ENCODE measurements around the gene BRINP3.
"Not testable (repeated sequence)": the region's sequence is repeated elsewhere in the genome, so short reads cannot be mapped to it uniquely, and the experiment has no call there.

The BRINP3 gene

GRCh38 chr1:190477762-190478148 is at the start of gene BRINP3:
TSS of gene BRINP3 (minus strand) at chr1:190477864.
- Histone ChIP-seq H3K4me1 (ENCODE audit: control insufficient read depth, insufficient read depth, low read length, unreplicated experiment) (no peaks in the 10 kb centered on the region), H3K27ac (ENCODE audit: low read depth, low read length) (no peak within 1 kb of the TSS), H3K36me3 (ENCODE audit: insufficient read depth, low read length) (no peaks in the 10 kb centered on the region), H2AFZ (ENCODE audit: low read length, unreplicated experiment) (no peak within 1 kb of the TSS), H3K27me3 (ENCODE audit: insufficient read depth, low read length) (peaks cover 46% of the 10 kb centered on the region), H3K79me2 (ENCODE audit: control insufficient read depth, insufficient read depth, low read length, unreplicated experiment) (no peaks in the 10 kb centered on the region), H3K4me3 (ENCODE audit: low read depth, low read length) (peak within 1 kb of the TSS; percentile 22)

- Histone ChIP-seq H3K27ac (ENCODE audit: low read depth, low read length) (no peak overlapping the region), H3K36me3 (ENCODE audit: insufficient read depth, low read length) (no peaks in the 10 kb centered on the region), H3K4me3 (ENCODE audit: low read depth, low read length) (no peak overlapping the region), H2AFZ (ENCODE audit: low read length, unreplicated experiment) (no peak overlapping the region), H3K79me2 (ENCODE audit: control insufficient read depth, insufficient read depth, low read length, unreplicated experiment) (no peaks in the 10 kb centered on the region), H3K27me3 (ENCODE audit: insufficient read depth, low read length) (no peaks in the 10 kb centered on the region), H3K4me1 (ENCODE audit: control insufficient read depth, insufficient read depth, low read length, unreplicated experiment) (no peaks in the 10 kb centered on the region)
Observed at GRCh38 chr1:190511554-190511953, 33.9 kb upstream of the BRINP3 start.

- H3K4me3 ChIP-seq (ENCODE audit: low read depth, low read length): no peak overlapping the region
- H3K36me3 ChIP-seq (ENCODE audit: insufficient read depth, low read length): no peaks in the 10 kb centered on the region
- no peak overlapping the region for H2AFZ ChIP-seq (ENCODE audit: low read length, unreplicated experiment)
- H3K27ac ChIP-seq (ENCODE audit: low read depth, low read length): no peak overlapping the region
- H3K4me1 ChIP-seq (ENCODE audit: control insufficient read depth, insufficient read depth, low read length, unreplicated experiment): no peaks in the 10 kb centered on the region
- no peaks in the 10 kb centered on the region for H3K27me3 ChIP-seq (ENCODE audit: insufficient read depth, low read length)
- H3K79me2 ChIP-seq (ENCODE audit: control insufficient read depth, insufficient read depth, low read length, unreplicated experiment): no peaks in the 10 kb centered on the region
Observed at GRCh38 chr1:190507357-190507756, 29.7 kb upstream of the BRINP3 start.

- not testable (repeated sequence) for H3K4me1 ChIP-seq (ENCODE audit: control insufficient read depth, insufficient read depth, low read length, unreplicated experiment); H3K4me3 ChIP-seq (ENCODE audit: low read depth, low read length); H3K27me3 ChIP-seq (ENCODE audit: insufficient read depth, low read length); H3K36me3 ChIP-seq (ENCODE audit: insufficient read depth, low read length); H2AFZ ChIP-seq (ENCODE audit: low read length, unreplicated experiment); H3K27ac ChIP-seq (ENCODE audit: low read depth, low read length); H3K79me2 ChIP-seq (ENCODE audit: control insufficient read depth, insufficient read depth, low read length, unreplicated experiment)
Observed at GRCh38 chr1:190504539-190504938, 26.9 kb upstream of the BRINP3 start.

- no peaks in the 10 kb centered on the region for H3K36me3 ChIP-seq (ENCODE audit: insufficient read depth, low read length)
- H3K79me2 ChIP-seq (ENCODE audit: control insufficient read depth, insufficient read depth, low read length, unreplicated experiment): no peaks in the 10 kb centered on the region
- H3K27ac ChIP-seq (ENCODE audit: low read depth, low read length): no peak overlapping the region
- H3K4me1 ChIP-seq (ENCODE audit: control insufficient read depth, insufficient read depth, low read length, unreplicated experiment): no peaks in the 10 kb centered on the region
- no peak overlapping the region for H3K4me3 ChIP-seq (ENCODE audit: low read depth, low read length)
- no peak overlapping the region for H2AFZ ChIP-seq (ENCODE audit: low read length, unreplicated experiment)
- H3K27me3 ChIP-seq (ENCODE audit: insufficient read depth, low read length): no peaks in the 10 kb centered on the region
Observed at GRCh38 chr1:190497565-190497964, 19.9 kb upstream of the BRINP3 start.

- H3K27ac ChIP-seq (ENCODE audit: low read depth, low read length): no peak overlapping the region
- H3K4me3 ChIP-seq (ENCODE audit: low read depth, low read length): no peak overlapping the region
- H3K4me1 ChIP-seq (ENCODE audit: control insufficient read depth, insufficient read depth, low read length, unreplicated experiment): no peaks in the 10 kb centered on the region
- H3K79me2 ChIP-seq (ENCODE audit: control insufficient read depth, insufficient read depth, low read length, unreplicated experiment): no peaks in the 10 kb centered on the region
- H2AFZ ChIP-seq (ENCODE audit: low read length, unreplicated experiment): no peak overlapping the region
- no peaks in the 10 kb centered on the region for H3K36me3 ChIP-seq (ENCODE audit: insufficient read depth, low read length)
- H3K27me3 ChIP-seq (ENCODE audit: insufficient read depth, low read length): no peaks in the 10 kb centered on the region
Observed at GRCh38 chr1:190494451-190494850, 16.8 kb upstream of the BRINP3 start.

- Histone ChIP-seq H3K4me1 (ENCODE audit: control insufficient read depth, insufficient read depth, low read length, unreplicated experiment) (no peaks in the 10 kb centered on the region), H2AFZ (ENCODE audit: low read length, unreplicated experiment) (no peak overlapping the region), H3K27me3 (ENCODE audit: insufficient read depth, low read length) (no peaks in the 10 kb centered on the region), H3K79me2 (ENCODE audit: control insufficient read depth, insufficient read depth, low read length, unreplicated experiment) (no peaks in the 10 kb centered on the region), H3K4me3 (ENCODE audit: low read depth, low read length) (no peak overlapping the region), H3K27ac (ENCODE audit: low read depth, low read length) (no peak overlapping the region), H3K36me3 (ENCODE audit: insufficient read depth, low read length) (no peaks in the 10 kb centered on the region)
Observed at GRCh38 chr1:190491404-190491803, 13.7 kb upstream of the BRINP3 start.

GRCh38 chr1:190484045-190484444 is 6.4 kb upstream of the BRINP3 start:
- Histone ChIP-seq H3K4me1 (ENCODE audit: control insufficient read depth, insufficient read depth, low read length, unreplicated experiment) (no peaks in the 10 kb centered on the region), H3K79me2 (ENCODE audit: control insufficient read depth, insufficient read depth, low read length, unreplicated experiment) (no peaks in the 10 kb centered on the region), H3K27ac (ENCODE audit: low read depth, low read length) (no peak overlapping the region), H3K36me3 (ENCODE audit: insufficient read depth, low read length) (no peaks in the 10 kb centered on the region), H3K27me3 (ENCODE audit: insufficient read depth, low read length) (peaks cover 6% of the 10 kb centered on the region; the same call in 1 of the 2 replicates), H2AFZ (ENCODE audit: low read length, unreplicated experiment) (no peak overlapping the region), H3K4me3 (ENCODE audit: low read depth, low read length) (no peak overlapping the region)

GRCh38 chr1:190480231-190480630 is 2.6 kb upstream of the BRINP3 start:
- Histone ChIP-seq H3K4me3 (ENCODE audit: low read depth, low read length) (no peak overlapping the region), H2AFZ (ENCODE audit: low read length, unreplicated experiment) (no peak overlapping the region), H3K27ac (ENCODE audit: low read depth, low read length) (no peak overlapping the region), H3K79me2 (ENCODE audit: control insufficient read depth, insufficient read depth, low read length, unreplicated experiment) (no peaks in the 10 kb centered on the region), H3K4me1 (ENCODE audit: control insufficient read depth, insufficient read depth, low read length, unreplicated experiment) (no peaks in the 10 kb centered on the region), H3K36me3 (ENCODE audit: insufficient read depth, low read length) (no peaks in the 10 kb centered on the region), H3K27me3 (ENCODE audit: insufficient read depth, low read length) (peaks cover 37% of the 10 kb centered on the region)

GRCh38 chr1:190479516-190479915 is 1.9 kb upstream of the BRINP3 start:
- Histone ChIP-seq H3K27me3 (ENCODE audit: insufficient read depth, low read length) (peaks cover 41% of the 10 kb centered on the region), H3K36me3 (ENCODE audit: insufficient read depth, low read length) (no peaks in the 10 kb centered on the region)

GRCh38 chr1:190479050-190479397 is 1.4 kb upstream of the BRINP3 start:
- Histone ChIP-seq H3K27ac (ENCODE audit: low read depth, low read length) (no peak overlapping the region), H3K27me3 (ENCODE audit: insufficient read depth, low read length) (peaks cover 46% of the 10 kb centered on the region), H3K36me3 (ENCODE audit: insufficient read depth, low read length) (no peaks in the 10 kb centered on the region), H2AFZ (ENCODE audit: low read length, unreplicated experiment) (no peak overlapping the region), H3K79me2 (ENCODE audit: control insufficient read depth, insufficient read depth, low read length, unreplicated experiment) (no peaks in the 10 kb centered on the region), H3K4me3 (ENCODE audit: low read depth, low read length) (peak overlapping the region; percentile 22), H3K4me1 (ENCODE audit: control insufficient read depth, insufficient read depth, low read length, unreplicated experiment) (no peaks in the 10 kb centered on the region)

More at GRCh38 chr1:190479516-190479915, 1.9 kb upstream of the BRINP3 start:
- Histone ChIP-seq H3K4me3 (ENCODE audit: low read depth, low read length) (no peak overlapping the region), H3K4me1 (ENCODE audit: control insufficient read depth, insufficient read depth, low read length, unreplicated experiment) (no peaks in the 10 kb centered on the region), H3K27ac (ENCODE audit: low read depth, low read length) (no peak overlapping the region), H3K79me2 (ENCODE audit: control insufficient read depth, insufficient read depth, low read length, unreplicated experiment) (no peaks in the 10 kb centered on the region), H2AFZ (ENCODE audit: low read length, unreplicated experiment) (no peak overlapping the region)
